Activated T-cell treated with anti-CD3 and anti-CD28 coated beads, Interleukin-2, amount 50 U/mL, for 1 hour (primary cell): ENCODE data around the gene GJA10.

Source experiments
- DNase-seq: peaks from one replicate; pipeline ENCODE4 v3.0.0-alpha.2; 2020

Gene GJA10

GRCh38 chr6:89917801-89918366 is 23.6 kb downstream of the GJA10 start:
- no peak for DNase-seq

GRCh38 chr6:89921197-89921596 is 26.9 kb downstream of the GJA10 start:
- no peak for DNase-seq

- DNase-seq = no peak
Measured at GRCh38 chr6:89921691-89922090, 27.4 kb downstream of the GJA10 start.

GRCh38 chr6:89924231-89924630 is 30.0 kb downstream of the GJA10 start:
- DNase-seq = no peak

GRCh38 chr6:89925826-89926225 is 31.6 kb downstream of the GJA10 start:
- DNase-seq = no peak

GRCh38 chr6:89927264-89927663 is 33.0 kb downstream of the GJA10 start:
- DNase-seq = no peak

GRCh38 chr6:89927791-89928550 is 33.7 kb downstream of the GJA10 start:
- DNase-seq = no peak

GRCh38 chr6:89928604-89929003 is 34.3 kb downstream of the GJA10 start:
- DNase-seq = no peak

- no peak for DNase-seq
Measured at GRCh38 chr6:89930789-89931188, 36.5 kb downstream of the GJA10 start.

- DNase-seq = no peak
Measured at GRCh38 chr6:89932245-89932802, 38.1 kb downstream of the GJA10 start.

- no peak for DNase-seq
Measured at GRCh38 chr6:89934685-89935366, 40.6 kb downstream of the GJA10 start.

- DNase-seq = no peak
Measured at GRCh38 chr6:89936177-89936576, 41.9 kb downstream of the GJA10 start.

GRCh38 chr6:89938014-89938413 is 43.7 kb downstream of the GJA10 start:
- DNase-seq = no peak

GRCh38 chr6:89939144-89939543 is 44.9 kb downstream of the GJA10 start:
- no peak for DNase-seq

GRCh38 chr6:89940225-89941027 is 46.2 kb downstream of the GJA10 start:
- peak; percentile 66 for DNase-seq

- DNase-seq = no peak
Measured at GRCh38 chr6:89941031-89941762, 46.9 kb downstream of the GJA10 start.

- DNase-seq = no peak
Measured at GRCh38 chr6:89941763-89942497, 47.7 kb downstream of the GJA10 start.

GRCh38 chr6:89942601-89943000 is 48.3 kb downstream of the GJA10 start:
- no peak for DNase-seq

GRCh38 chr6:89944181-89944755 is 50.0 kb downstream of the GJA10 start:
- DNase-seq = no peak

- DNase-seq = no peak
Measured at GRCh38 chr6:89944826-89945407, 50.6 kb downstream of the GJA10 start.
